Measurements from ENCODE around the gene ANKRD29.

DNA sequence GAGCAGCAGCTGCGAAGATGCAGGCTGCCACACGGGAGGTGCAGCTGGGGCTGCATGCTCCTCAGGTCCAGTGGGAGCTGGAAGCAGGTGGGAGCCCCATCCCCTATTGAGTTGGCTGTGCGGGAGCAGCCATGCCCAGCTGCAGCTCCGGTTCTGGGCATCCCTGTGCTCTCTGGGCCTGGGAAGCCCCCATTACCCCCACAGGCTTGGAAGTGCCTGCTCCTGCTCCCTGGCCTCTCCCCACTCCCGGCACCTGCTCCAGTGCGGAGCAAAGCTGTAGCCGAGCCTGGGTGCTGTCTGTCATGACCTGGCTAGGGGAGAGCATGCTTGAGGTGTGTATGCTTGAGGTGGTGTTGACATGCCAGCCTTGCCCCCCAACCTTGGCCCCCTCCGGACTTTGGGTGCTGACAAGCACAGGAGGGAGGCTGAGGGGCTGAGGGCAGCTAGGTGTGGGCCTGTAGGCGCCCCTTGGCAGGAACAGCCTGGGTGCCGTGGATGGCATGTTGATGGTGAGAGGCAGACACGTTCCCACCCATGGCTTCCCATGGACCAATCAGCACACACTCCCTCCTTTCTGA is 21.5 kb downstream of the ANKRD29 start:
- TF ChIP-seq POLR2AphosphoS5 (IDR thresholded peaks at IDR 0.05; ENCODE audit: low read length) = no peak
- TF ChIP-seq EZH2 (IDR thresholded peaks at IDR 0.05; ENCODE audit: borderline replicate concordance, control insufficient read depth, low read depth, low read length) = no peak
- TF ChIP-seq, protein P1, sequence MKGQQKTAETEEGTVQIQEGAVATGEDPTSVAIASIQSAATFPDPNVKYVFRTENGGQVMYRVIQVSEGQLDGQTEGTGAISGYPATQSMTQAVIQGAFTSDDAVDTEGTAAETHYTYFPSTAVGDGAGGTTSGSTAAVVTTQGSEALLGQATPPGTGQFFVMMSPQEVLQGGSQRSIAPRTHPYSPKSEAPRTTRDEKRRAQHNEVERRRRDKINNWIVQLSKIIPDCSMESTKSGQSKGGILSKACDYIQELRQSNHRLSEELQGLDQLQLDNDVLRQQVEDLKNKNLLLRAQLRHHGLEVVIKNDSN (IDR thresholded peaks at IDR 0.05; ENCODE audit: borderline replicate concordance, extremely low read length, insufficient read depth, low read depth, low read length) = no peak
- TF ChIP-seq, protein P2, sequence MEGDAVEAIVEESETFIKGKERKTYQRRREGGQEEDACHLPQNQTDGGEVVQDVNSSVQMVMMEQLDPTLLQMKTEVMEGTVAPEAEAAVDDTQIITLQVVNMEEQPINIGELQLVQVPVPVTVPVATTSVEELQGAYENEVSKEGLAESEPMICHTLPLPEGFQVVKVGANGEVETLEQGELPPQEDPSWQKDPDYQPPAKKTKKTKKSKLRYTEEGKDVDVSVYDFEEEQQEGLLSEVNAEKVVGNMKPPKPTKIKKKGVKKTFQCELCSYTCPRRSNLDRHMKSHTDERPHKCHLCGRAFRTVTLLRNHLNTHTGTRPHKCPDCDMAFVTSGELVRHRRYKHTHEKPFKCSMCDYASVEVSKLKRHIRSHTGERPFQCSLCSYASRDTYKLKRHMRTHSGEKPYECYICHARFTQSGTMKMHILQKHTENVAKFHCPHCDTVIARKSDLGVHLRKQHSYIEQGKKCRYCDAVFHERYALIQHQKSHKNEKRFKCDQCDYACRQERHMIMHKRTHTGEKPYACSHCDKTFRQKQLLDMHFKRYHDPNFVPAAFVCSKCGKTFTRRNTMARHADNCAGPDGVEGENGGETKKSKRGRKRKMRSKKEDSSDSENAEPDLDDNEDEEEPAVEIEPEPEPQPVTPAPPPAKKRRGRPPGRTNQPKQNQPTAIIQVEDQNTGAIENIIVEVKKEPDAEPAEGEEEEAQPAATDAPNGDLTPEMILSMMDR (IDR thresholded peaks at IDR 0.05 in 2 of 3, conservative IDR thresholded peaks at IDR 0.05 in 1 of 3; ENCODE audit: control insufficient read depth in 2 of 3, extremely low read depth in 1 of 3, insufficient read depth in 1 of 3, low read depth in 3 of 3, low read length in 3 of 3) = no peak
- no peak for TF ChIP-seq TCF7 (IDR thresholded peaks at IDR 0.05; ENCODE audit: borderline replicate concordance)
- no peak for TF ChIP-seq JUNB (IDR thresholded peaks at IDR 0.05)
